DND-41 (cell line): Measurements from ENCODE around the gene UBA7.

Experiments
- ATAC-seq: fragments of 200-7000 bp; cut with Tn5 transposase; 3 replicates; pipeline ENCODE4 v1.9.1; 2021; ENCODE audit warnings: low read depth; ENCODE audit not compliant: insufficient read depth
- DNase-seq: peaks from one replicate; pipeline ENCODE4 v3.0.0-alpha.2; 2020
- H2AFZ ChIP-seq: 2 replicates; pipeline ENCODE4 v1.6.0; 2012; ENCODE audit warnings: low read depth, low read length
- H3K27ac ChIP-seq: 2 replicates; pipeline ENCODE4 v1.5.1; 2012; ENCODE audit warnings: low read length, inconsistent platforms
- H3K27me3 ChIP-seq: fragments of 200-600 bp; sonication (generic); 2 replicates; pipeline ENCODE4 v1.6.0; 2012; ENCODE audit warnings: low read length, mild to moderate bottlenecking, inconsistent platforms; ENCODE audit not compliant: insufficient read depth, poor library complexity
- H3K36me3 ChIP-seq: 2 replicates; pipeline ENCODE4 v1.5.1; 2012; ENCODE audit warnings: low read length, inconsistent platforms; ENCODE audit not compliant: insufficient read depth
- H3K4me1 ChIP-seq: 2 replicates; pipeline ENCODE4 v1.5.1; 2012; ENCODE audit warnings: mild to moderate bottlenecking, low read length; ENCODE audit not compliant: insufficient read depth
- H3K4me2 ChIP-seq: 2 replicates; pipeline ENCODE4 v1.6.0; 2012; ENCODE audit warnings: mild to moderate bottlenecking, moderate library complexity, low read length, inconsistent platforms; ENCODE audit not compliant: insufficient read depth
- H3K4me3 ChIP-seq, 2 experiments: fragments of 200-600 bp in 1 of 2; shearing (Covaris generic) in 1 of 2; 2 replicates each; pipeline ENCODE4 v1.5.1; 2012 to 2016; ENCODE audit warnings: inconsistent platforms in 2 of 2, low read length in 2 of 2, mild to moderate bottlenecking in 2 of 2, low read depth in 1 of 2, moderate library complexity in 1 of 2
- H3K79me2 ChIP-seq: 2 replicates; pipeline ENCODE4 v1.6.0; 2012; ENCODE audit warnings: low read length, inconsistent platforms; ENCODE audit not compliant: insufficient read depth
- H3K9ac ChIP-seq: 2 replicates; pipeline ENCODE4 v1.6.0; 2012; ENCODE audit warnings: low read depth, mild to moderate bottlenecking, inconsistent platforms, low read length, moderate library complexity
- H3K9me3 ChIP-seq: 2 replicates; pipeline ENCODE4 v1.5.1; 2012; ENCODE audit warnings: low read length, moderate library complexity, mild to moderate bottlenecking, inconsistent platforms; ENCODE audit not compliant: insufficient read depth, severe bottlenecking
- H4K20me1 ChIP-seq: 2 replicates; pipeline ENCODE4 v1.6.0; 2012; ENCODE audit warnings: low read length; ENCODE audit not compliant: insufficient read depth
- EZH2 ChIP-seq: IDR thresholded peaks from 3 replicates; pipeline ENCODE4 v1.6.1; 2012; ENCODE audit warnings: borderline replicate concordance, low read depth, mild to moderate bottlenecking, moderate library complexity, low read length, inconsistent platforms; ENCODE audit not compliant: severe bottlenecking
- TF ChIP-seq, protein P1 (sequence below): IDR thresholded peaks from 2 replicates; pipeline ENCODE4 v1.5.1; 2012; ENCODE audit warnings: borderline replicate concordance, low read length, moderate library complexity, mild to moderate bottlenecking; ENCODE audit not compliant: poor library complexity, severe bottlenecking; ENCODE audit errors: extremely low read depth

Gene UBA7

DNA sequence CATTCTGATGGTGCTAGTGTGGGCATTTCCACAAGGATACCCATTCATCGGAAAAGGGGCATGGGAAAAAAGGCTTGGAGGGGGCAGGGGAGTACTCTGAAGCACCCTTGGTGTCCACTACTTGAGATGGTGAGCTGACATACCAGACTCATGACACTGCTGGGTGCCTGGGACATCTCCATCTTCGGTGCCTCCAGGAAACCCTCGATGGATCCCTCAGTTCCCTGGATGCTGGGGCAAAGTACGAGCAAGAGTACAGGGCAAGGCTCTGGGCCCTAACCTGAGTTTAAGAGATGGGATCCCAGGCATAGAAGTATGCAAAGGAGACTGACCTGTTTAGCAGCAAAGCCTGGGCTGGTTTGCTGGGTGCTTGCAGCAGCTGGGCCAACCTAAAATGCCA is 22.2 kb downstream of the UBA7 start:
- Histone ChIP-seq H3K4me2 (no peak overlapping the region), H3K27ac (no peak overlapping the region), H3K4me3 (no peak overlapping the region), H3K36me3 (no peaks in the 10 kb centered on the region), H3K4me1 (peaks cover 14% of the 10 kb centered on the region), H3K9ac (no peak overlapping the region), H3K79me2 (peaks cover 6% of the 10 kb centered on the region), H2AFZ (no peak overlapping the region), H4K20me1 (no peaks in the 10 kb centered on the region), H3K9me3 (no peaks in the 10 kb centered on the region), H3K27me3 (no peaks in the 10 kb centered on the region)
- DNase-seq = no peak
- no peak for ATAC-seq
- TF ChIP-seq EZH2 = no peak

DNA sequence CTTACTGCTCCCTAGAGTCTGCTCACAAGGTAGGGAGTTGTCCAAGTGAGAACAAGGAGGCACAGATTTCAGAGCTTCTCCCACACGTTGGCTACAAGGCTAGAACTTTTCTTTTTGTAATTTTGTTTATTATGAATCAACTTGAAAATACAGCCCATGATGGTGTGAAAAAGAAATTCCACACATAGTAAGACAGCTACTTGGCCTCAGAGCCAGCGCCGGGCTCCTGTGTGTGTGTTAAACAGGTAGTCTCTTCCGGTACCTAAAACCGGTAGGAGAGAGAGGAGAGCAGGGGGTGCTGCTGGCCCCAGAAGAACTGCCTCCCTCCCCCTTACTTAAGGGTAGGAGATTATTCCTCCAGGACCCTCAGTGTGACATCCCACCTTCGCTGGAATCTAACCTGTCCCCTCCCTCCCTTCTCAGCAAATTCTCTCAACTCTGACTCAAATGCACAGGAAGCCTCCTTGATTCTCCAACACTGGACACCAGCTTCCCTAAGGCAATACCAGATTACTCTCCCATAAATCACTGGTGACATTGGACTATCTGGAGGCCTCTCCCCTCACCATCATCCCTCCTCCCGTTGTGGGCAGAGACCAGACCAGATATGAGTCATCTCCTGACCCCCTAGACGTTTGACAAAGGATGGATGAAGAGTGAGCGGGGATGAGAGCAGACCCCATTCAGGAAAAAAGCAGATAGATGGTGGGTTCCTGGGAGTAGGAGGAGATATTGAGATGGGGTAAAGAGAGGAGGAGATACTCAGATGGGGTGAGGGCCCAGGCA is 22.9 kb downstream of the UBA7 start:
- DNase-seq (no peak), ATAC-seq (no peak)
- Histone ChIP-seq H3K4me1 (peaks cover 14% of the 10 kb centered on the region), H4K20me1 (no peaks in the 10 kb centered on the region; the same call in 1 of the 2 replicates), H3K79me2 (peaks cover 11% of the 10 kb centered on the region), H3K4me3 (no peak overlapping the region), H3K9ac (no peak overlapping the region), H3K27ac (no peak overlapping the region), H2AFZ (no peak overlapping the region), H3K27me3 (no peaks in the 10 kb centered on the region), H3K9me3 (no peaks in the 10 kb centered on the region), H3K4me2 (no peak overlapping the region), H3K36me3 (no peaks in the 10 kb centered on the region; the same call in 1 of the 2 replicates)
- TF ChIP-seq, protein P1, sequence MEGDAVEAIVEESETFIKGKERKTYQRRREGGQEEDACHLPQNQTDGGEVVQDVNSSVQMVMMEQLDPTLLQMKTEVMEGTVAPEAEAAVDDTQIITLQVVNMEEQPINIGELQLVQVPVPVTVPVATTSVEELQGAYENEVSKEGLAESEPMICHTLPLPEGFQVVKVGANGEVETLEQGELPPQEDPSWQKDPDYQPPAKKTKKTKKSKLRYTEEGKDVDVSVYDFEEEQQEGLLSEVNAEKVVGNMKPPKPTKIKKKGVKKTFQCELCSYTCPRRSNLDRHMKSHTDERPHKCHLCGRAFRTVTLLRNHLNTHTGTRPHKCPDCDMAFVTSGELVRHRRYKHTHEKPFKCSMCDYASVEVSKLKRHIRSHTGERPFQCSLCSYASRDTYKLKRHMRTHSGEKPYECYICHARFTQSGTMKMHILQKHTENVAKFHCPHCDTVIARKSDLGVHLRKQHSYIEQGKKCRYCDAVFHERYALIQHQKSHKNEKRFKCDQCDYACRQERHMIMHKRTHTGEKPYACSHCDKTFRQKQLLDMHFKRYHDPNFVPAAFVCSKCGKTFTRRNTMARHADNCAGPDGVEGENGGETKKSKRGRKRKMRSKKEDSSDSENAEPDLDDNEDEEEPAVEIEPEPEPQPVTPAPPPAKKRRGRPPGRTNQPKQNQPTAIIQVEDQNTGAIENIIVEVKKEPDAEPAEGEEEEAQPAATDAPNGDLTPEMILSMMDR = no peak
- TF ChIP-seq EZH2 = no peak

DNA sequence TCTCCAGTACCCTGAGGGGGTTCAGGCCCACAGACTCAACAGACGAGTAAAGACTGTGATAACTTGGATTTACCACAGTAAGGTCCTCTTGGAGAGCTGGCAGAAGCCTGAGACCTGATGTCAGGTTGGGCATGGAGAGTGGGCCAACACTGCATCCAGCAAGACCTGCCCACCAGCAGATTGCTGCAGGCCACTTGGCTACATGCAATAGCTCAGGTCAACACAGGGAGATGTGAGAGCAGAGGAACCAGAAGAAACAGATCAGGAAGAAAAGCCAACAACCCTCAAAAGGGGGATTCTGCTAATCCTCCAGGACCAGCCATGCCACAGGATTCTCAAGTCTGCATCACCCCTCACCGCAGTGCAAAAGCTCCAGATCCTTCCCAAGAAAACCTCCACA is 25.7 kb downstream of the UBA7 start:
- peaks cover 12% of the 10 kb centered on the region for H3K36me3 ChIP-seq
- H3K27ac ChIP-seq = no peak overlapping the region
- H3K79me2 ChIP-seq = peaks cover 39% of the 10 kb centered on the region
- no peak for DNase-seq
- TF ChIP-seq EZH2 = no peak
- TF ChIP-seq, protein P1 = no peak
- H3K4me2 ChIP-seq = no peak overlapping the region
- peaks cover 33% of the 10 kb centered on the region for H3K4me1 ChIP-seq
- H3K4me3 ChIP-seq = no peak overlapping the region
- no peaks in the 10 kb centered on the region for H3K9me3 ChIP-seq
- no peak for ATAC-seq
- H4K20me1 ChIP-seq = no peaks in the 10 kb centered on the region; the same call in 1 of the 2 replicates
- no peak overlapping the region for H2AFZ ChIP-seq
- H3K9ac ChIP-seq = no peak overlapping the region
- no peaks in the 10 kb centered on the region for H3K27me3 ChIP-seq

DNA sequence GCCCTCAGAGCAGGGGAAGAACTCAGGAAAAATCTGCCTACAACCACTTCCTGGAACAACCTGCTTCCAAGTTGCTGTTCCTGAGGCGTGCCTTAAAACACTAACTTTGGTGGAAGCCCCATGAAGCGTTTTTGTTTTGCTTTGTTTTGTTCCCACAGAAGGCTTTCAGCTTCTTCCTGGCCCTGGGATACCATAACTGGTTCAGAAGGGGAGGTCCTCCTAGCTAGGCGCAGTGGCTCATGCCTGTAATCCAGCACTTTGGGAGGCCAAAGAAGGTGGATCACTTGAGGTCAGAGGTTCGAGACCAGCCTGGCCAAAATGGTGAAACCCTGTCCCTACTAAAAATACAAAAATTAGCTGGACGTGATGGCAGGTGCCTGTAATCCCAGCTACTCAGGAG is 26.2 kb downstream of the UBA7 start:
- 0 out of 2 replicates have a peak overlapping the region, but pooled peaks have one; percentile 97 for H2AFZ ChIP-seq
- peaks cover 35% of the 10 kb centered on the region for H3K4me1 ChIP-seq
- H4K20me1 ChIP-seq = no peaks in the 10 kb centered on the region; the same call in 1 of the 2 replicates
- H3K36me3 ChIP-seq = peaks cover 12% of the 10 kb centered on the region
- peaks cover 44% of the 10 kb centered on the region for H3K79me2 ChIP-seq
- no peaks in the 10 kb centered on the region for H3K9me3 ChIP-seq
- DNase-seq = no peak
- H3K27ac ChIP-seq = peak overlapping the region; percentile 89
- TF ChIP-seq EZH2 = no peak
- TF ChIP-seq, protein P1 = no peak
- ATAC-seq = no peak
- no peaks in the 10 kb centered on the region for H3K27me3 ChIP-seq
- peak overlapping the region; percentile 84 for H3K4me2 ChIP-seq
- H3K9ac ChIP-seq = peak overlapping the region; percentile 81; the same call in 1 of the 2 replicates
- H3K4me3 ChIP-seq = peak overlapping the region in 1 of 2 experiments; percentile 79; a peak in 1 of 4 replicates
